ENCODE results near the gene ROBO1. TPM values are rescaled to one million over a fixed set of nuclear protein-coding genes. Genes with fewer than 3 reads are reported as not detected.

ROBO1 gene
- 40.4 and 57.1 TPM in 2 replicates for total RNA-seq

DNA sequence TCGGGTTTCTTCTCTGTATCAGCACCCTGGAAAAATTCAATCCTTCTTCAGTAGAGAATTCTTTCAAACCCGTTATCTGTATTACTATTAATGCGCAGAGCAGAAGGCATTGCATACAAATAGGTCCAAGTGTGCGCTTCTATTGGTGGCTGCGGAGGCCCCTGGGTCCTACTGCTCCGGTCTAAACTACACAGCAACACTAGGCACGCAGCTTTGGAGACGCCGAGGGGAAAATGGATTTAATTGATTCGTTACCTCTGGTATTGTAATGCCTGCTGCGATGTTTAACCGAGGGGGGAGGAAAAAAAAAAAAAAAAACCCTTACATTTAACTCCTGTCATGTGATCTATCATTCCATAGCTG, at the start of gene ROBO1:
Gene ROBO1, minus strand, starts transcription at position 94 of the 363 bp plus-strand sequence.

Small RNA genes within 50 kb of the gene (small RNA-seq; reads per million reads assigned to genes)
- gene MIR3923 (not detected), gene RN7SL751P (not detected)

All from subcutaneous preadipocyte (primary cell).